ENCODE data around the gene C15orf39.

The C15orf39 gene

DNA sequence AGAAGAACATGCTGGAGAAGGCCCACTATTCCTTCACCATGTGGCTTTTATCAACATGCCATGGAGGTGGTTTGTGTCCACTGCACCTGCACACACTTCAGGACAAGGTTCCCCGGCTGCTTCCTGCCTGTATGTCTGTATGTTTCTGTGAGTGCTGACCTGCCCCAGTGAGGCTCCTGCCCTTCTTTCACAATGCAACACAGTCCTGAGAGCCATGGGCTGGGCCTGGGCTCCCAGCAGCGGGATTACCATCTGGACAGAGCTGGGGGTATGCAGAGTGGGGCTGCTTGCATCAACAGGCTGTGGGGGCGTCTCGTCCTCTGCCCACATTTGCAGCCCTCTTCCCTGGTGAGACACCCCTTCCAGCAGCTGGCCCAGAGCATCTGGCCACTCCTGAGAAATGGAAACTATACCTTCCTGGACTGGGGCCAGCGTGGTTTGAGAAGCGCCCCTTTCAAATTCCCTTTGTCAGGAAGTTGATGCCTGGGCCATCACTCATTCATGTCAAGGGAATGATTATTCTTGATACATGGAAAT lies 29.3 kb upstream of the C15orf39 start:
- no peak for DNase-seq (ENCODE audit: low read depth)

DNA sequence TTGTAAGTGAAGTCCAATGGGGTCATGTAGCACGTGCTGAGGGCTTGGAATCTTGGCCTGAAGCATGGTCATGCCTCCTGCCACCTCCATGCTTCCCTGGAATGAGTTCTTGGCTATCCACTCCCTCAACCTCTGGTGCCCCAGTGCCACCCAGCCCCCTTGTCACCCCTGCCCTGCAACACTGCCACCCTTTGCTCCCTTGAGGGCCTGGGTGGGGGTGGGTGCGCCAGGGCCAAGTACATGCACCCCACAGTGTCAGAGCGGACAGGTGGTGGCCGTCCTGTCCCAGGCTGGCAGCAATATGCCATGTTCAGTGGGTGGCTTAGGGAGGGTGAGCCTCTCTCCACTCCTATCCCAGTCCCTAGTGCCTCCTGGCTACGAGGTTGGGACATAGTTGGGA lies 27.6 kb upstream of the C15orf39 start:
- no peak for DNase-seq (ENCODE audit: low read depth)

DNA sequence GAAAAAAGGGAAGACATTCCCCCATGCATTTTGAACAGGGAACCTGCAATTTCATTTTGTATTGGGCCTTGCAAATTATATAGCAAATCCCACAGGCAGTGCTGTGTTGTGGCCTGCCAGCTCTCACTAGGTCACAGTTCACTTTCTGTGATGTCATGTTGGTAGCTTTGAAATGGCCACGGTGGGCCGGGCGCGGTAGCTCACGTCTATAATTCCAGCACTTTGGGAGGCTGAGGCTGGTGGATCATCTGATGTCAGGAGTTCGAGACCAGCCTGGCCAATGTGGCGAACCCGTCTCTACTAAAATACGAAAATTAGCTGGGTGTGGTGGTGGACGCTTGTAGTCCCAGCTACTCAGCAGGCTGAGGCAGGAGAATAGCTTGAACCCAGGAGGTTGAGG lies 27.0 kb upstream of the C15orf39 start:
- DNase-seq (ENCODE audit: low read depth): no peak

DNA sequence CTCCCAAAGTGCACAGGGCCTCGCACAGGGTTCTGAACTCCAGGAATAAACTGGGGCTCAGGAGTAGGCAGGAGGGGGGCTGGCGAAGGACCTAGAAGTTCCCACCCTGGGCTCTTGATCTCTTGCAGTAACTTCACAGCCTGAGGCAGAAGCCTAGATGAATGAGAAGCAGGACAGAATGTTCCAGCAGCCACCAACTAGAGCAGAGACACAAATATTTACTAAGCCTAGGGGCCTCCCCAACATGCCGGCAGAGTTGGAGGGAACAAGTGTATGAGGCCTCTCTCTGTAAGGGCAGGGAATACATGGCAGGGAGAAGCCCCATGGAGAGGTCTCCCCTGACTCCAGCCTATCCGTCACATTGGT lies 25.3 kb upstream of the C15orf39 start:
- no peak for DNase-seq (ENCODE audit: low read depth)

DNA sequence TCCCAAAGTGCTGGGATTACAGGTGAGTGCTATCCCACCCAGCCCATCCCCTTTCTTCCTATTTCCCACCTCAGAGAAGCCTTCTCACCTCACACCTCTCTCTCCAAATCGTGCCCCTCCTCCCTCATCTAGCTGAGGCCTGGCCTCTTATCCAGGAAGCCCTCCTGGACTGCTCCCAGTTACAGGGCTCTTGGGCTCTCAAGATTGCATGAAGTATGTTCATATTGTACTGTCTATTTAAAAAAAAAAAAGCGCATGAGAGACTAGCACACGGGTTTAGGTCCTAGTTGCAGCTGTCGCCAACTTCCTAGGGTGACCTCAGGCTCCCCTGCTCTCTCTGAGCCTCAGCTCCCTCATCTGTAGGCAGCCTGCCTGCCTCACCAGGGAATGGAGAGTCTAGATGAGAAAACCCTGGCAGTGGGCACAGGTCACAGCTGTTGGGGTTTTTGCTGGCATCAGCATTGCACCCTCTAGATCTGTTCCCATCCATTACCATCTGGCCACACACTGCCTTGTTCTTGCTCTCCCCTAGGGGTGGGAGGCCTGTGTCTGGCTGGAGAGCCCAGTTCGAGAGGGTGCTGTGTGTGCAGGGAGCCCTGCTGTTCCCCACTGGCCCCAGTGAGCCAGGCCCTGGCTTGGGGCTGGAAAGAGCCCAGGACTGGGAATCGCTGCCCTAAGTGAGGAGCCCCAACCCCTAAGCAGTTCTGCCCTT lies 24.2 kb upstream of the C15orf39 start:
- DNase-seq (ENCODE audit: low read depth): no peak

DNA sequence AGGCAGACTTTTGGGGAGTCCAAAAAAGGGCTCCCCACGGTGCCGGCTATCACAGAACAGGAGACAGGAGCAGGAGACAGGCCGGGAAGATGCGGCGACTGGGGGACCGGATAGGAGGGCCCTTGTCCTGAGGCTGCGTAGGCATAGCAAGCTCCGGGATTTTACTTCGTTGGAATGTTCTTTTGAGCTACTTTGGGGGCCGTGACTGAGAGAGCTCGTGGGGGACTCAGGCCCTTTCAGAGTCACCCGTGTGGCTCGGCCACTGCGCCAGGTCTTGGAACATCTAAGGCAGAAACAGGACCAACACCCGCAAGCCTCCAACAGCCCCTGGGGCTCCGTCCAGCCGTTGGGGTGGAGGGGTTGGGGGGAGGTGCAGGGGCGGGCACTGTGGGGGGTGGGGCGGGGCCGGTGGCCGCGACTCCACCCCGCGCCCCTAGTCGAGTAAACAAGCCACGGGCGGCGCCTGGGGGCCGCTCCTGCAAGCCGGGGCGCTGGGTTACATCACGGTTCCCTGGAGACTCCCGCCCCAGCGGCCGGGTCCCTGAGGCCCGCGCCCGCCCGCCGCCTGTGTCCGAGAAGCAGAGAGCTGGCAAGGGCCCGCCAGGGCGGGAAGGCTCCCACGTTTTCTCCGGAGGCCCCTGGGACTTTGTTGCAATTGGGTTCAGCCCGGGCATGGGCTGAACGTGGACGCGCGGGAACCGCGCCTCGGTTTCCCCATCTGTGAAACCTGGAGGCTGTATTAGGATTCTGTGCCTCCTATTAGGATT lies 23.3 kb upstream of the C15orf39 start:
- no peak for DNase-seq (ENCODE audit: low read depth)

DNA sequence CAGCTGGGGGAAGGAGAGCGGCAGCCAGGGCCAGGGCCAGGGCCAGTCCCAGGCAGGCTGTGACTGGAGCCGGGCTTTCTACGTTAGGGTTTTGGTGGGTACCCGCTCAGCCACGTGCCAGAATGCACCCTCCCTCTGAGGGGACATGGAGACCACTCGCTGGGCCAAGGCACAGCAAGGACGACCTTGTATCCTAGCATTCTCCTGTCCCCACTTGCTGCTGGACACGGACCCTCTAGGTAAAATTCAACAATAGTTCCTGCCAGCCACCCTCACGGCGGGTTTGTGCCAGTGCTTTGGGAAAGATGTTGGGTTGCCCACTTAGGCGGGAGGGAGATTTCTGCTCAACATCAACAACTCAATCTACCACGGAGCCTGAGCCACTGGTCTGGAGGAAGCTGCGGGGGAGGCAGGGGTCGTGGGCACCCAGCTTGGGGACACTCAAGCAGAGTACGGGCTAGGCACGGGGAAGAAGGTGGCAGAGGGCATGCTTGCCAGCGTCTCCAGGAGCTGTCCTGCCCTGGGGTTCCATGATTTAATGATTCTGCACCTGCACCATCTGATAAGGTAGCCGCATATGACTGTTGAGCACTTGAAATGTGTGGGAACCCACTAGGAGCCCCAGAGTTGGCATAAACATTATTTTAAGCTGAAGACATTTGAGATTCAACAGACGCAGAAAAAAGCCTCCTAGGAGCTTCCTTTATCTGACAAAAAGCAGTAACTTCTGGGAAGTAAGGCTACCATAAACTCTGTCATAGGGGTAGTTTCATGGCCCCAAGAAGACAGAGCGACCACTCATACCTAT lies 22.5 kb upstream of the C15orf39 start:
- DNase-seq (ENCODE audit: low read depth): no peak

DNA sequence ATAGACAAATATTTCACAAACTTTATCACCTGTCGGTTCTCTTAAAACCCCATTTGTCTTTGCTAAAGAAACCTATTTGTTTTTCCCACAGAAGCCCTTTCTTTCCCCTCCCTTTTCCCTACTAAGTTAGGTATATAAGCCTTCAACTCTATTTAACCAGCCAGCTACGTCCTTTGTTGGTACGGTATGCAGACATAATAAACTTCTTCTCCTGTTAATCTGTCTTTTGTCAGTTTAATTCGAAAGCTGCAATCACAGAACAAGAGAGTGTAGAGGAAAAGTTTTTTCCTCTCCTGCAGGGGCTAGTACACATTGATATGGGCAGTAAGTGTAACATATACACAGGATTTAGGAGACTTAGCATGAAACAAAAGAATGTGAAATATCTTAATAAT lies 21.9 kb upstream of the C15orf39 start:
- DNase-seq (ENCODE audit: low read depth): no peak

DNA sequence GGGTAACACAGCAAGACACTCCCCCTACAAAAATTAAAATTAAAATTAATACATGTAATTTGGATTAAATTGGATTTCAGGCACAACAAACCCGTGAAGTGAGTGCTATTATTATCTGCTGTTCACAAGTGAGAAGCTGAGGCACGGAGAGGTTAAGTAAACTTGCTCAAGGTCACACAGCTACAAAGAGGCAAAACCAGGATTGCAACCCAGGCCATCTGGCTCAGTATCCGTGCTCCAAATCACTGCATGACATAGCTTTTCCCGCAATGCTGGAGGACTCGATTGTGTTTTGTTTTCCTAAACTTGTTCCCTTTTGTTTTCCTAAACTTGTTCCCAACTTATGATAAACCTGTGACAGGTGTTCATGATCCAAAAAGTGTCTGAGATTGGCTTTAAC lies 19.9 kb upstream of the C15orf39 start:
- DNase-seq (ENCODE audit: low read depth): no peak

DNA sequence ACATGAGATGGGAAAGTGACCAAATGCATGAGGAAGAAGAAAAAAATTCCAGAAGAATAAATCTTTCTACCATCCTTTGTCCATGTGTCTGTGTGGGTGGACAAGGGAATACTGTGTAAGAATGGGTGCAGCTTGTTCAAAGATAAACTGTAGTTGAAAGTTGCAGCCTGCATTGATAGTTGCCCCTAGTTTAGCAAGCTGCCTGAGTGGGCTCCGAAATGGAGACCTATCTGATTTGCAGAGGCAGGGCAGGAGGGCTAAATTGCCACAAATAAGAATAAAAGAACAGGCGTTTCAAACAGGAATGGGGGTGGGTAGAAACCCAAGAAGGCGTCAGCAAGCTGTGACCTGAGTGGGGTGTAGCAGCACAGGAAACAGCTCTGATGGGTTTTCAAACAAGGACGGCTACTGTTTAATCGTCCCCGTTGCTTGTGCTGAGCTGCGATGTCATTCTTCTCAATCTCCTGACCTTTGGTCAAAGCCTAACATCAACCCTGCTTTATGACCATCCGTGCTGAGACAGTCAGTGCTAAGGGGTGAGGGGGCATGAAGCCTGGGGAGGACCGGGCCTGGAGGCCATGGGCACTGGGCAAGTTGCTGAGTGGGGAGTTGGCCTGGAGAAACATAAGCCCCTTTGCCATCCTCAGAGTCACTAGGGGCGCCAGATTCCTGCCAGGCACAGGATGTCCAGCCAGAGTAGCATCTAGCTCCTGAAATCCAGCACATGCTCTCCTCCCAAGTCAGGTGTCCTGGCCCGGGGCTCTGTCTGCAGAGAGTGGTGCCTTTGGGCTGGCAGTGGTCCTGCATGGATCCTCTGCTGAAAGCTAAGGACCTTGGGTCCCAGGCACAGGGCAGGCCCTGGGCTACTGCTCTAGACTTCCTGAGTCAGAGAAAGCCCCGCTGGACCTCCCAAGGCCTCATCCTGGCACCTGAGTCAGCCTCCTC lies 19.2 kb upstream of the C15orf39 start:
- no peak for DNase-seq (ENCODE audit: low read depth)

DNA sequence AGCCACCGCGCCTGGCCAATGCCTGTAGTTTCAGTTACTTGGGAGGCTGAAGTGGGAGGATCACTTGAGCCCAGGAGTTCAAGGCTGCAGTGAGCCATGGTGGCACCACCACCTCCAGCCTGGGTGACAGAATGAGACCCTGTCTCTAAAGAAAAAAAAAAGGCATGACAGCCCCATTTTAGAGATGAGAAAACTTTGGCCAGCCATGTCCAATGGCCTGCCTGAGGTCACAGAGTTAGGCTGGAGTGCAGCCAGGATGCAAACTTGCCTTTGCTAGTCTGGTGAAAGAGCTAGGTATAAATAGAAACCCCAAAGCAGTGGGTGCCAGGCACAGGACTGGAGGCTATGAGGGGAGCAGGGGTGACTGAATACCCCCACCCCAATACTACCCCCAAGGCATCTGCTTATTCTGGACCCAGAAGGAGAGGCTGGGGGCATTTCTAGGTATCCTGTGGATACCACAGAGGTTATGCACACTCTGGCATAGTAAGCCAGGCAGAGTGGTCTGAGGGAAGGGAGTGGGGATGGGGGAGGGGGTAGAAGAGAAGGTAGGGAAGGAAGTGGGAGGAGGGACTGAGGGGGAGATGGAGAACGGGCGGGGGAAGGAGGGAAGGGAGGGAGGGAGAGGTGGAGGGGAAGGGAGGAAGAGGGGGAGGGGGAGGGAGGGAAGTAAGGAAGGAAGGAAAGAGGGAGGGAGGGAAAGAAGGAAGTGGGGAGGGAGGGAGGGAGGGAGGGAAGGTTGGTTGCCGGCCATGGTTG lies 16.2 kb upstream of the C15orf39 start:
- no peak for DNase-seq (ENCODE audit: low read depth)

DNA sequence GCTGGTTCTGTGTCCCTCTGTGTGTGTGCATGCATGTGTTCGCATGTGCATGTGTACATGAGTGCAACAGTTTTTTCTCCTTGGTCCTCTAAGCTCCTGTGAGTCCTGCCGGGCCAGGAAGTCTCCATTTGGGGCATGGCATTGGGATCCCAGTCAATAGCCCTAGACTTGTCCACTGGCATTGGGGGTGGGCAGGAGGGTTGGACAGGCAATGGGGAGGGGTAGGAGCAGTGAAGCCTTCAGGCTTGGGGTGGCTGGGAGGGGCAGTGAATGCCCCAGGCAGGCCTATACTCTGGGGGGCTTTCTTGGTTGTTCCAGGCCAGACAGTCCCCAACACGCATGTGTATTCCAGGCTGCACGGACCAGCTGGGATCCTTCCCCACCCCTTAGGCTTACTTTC lies 15.6 kb upstream of the C15orf39 start:
- no peak for DNase-seq (ENCODE audit: low read depth)

DNA sequence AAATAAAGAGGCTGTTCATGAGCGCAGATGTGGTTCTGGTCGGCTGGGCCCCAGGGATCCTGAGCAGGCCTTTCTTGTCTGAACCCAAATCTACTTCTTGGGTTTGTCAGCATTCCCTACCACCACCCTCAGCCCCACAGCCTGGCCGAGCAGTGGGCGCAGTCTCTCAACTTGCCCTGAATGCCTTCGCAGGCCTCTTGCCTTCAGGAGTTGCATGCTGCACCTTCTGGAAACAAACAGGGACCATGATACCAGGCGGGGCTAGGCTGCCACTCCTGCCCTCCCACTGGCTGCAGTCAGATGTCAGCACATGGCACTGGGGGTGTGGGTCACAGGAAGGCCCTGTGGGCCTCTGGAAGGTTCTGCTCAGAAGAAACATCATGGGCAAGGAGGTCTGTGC lies 13.2 kb upstream of the C15orf39 start:
- no peak for DNase-seq (ENCODE audit: low read depth)

DNA sequence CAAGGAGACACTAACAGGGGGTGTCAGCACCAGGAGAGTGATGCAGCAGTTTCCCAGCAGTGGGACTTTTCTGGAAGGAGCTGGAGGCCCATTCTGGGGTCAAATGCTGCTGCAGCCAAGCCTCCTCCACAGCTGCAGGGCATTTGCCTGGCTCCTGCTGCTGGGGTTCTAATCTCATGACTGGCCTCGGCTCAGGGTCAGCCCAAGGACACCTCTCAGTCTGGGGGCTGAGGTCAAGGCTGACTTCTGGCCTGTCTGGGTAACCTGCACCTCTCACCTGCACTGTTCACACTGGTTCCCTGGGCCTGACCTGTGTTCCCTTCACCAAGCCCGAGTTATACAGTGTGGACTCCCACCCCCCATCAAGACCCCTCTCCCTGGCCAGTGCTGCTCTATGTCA lies 10.4 kb upstream of the C15orf39 start:
- DNase-seq (ENCODE audit: low read depth): no peak

DNA sequence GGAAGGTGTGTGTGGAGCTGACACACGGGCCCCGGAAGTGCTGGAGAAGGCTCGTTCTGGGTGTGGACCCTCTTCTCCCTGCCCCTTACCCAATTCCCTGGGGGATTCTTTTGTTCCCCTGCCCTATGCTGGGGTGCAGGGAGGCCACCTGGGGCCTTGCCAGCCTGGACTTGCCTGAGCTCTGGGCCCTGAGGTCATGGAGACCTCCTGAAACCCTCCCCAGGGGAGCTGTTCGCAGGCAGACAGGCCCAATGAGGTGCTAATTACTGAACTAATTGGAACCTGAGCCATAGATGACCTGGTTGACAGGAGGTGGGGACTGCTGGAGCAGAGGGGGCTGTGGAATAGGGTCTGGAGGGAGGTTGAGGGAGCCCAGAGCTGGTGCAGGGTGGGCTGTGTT lies 9.4 kb upstream of the C15orf39 start:
- no peak for DNase-seq (ENCODE audit: low read depth)

DNA sequence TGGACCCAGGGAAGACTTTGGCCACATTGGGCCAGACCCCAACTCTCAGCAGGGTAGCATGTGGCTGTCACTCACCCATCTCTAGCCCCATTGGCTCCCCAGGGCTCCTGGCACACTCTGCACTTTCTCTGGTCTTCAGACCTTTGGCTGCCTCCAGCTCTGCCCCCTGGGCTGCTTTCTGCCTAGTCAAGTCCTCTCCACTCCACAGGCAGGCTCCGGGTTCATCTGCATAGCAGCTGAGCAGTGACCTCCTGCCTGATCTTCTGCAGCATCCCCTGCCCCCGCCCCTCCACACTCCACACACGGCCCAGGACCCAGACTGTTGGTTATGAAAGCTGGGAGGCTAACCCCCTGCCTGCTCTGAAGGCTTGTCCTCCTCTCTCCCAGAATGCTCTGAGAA lies 8.4 kb upstream of the C15orf39 start:
- DNase-seq (ENCODE audit: low read depth): no peak

DNA sequence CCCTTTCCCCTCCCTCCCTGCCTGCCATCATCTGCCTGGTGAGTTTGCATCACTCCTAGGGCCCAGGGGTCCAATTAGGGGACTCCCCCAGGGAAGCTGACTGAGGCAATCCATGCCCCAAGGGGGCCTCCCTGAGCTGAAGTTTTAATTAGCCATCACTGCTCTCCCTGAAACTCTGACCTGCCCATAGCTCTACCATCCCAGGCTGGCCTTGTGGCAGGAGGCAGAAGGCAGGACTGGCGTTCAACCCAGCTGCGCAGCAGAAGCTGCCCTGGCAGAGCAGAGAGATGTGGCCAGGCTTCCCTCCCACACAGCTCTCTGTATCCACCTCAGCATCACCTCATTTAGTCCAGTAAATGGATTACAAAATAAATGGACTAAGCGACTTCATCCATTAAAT lies 7.7 kb upstream of the C15orf39 start:
- no peak for DNase-seq (ENCODE audit: low read depth)

DNA sequence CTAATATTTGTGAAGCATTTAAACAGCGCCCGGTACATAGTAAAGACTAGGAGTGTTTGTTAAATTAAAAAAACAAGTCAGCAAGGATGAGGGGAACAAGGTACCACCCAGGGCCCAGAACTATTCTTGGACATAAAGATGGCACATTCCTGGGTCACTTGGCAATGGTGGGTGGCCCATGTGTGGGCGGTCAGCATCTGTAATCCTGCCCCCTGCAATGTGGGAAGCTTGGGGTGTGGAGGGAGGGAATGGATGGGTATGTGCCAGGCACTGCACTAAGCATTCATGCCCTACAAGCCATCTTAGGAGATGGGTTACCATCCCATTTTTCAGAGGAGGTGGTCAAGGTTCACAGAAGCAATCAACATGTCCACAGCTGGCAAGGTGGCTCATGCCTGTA lies 7.3 kb upstream of the C15orf39 start:
- no peak for DNase-seq (ENCODE audit: low read depth)

DNA sequence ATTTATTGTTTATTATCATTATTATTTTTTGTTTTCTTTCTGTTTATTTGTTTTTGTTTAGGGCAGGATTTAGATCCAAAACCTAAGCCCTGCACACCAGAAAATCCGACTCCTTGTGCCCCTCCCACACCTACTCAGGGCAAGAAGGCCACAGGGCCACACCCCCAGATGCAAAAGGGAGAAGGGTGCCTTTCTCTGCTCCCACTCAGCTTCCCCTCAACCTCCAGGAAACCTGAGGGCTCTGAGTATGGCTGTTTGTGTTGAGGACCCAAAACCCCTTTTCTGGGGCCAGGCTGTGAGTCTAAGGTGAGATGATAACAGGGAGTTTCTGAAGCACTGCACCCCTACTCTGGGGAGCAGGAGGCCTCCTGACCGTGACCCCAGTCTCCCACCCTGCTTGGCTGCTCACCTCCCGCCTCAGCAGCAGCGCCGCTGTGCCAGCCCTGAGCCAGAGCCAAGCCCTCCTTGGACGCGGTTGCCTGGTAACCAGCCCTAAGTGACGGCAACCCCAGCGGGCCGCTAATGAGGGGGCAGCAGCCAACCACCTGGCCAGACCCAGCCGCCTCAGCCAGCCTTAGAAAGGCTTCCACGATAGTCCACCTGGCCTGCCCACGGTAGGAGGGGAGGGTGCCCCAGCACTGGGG lies 6.4 kb upstream of the C15orf39 start:
- no peak for DNase-seq (ENCODE audit: low read depth)

DNA sequence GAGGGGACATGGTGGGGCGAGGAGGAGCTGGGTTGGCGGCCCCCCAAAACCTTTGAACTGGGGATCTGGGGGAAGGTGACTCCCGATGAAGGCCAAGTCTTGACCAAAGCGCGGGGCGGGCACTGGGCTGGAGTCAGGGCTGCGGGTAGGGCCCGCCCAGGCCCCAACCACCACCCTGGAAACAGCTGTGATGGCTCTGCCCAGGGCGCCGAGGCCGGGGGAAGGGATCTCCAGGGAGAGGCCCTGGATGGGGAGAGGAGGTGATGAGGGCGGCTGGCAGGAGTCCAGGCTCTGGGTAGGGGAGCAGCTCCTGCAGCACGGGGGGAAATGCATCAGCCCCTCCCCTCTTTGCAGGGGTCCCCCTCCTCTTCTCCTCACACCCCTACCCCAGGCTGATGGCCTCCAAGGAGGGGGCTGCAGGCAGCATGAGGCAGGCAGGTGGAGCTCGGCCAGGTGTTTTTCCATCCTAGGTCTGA lies 5.9 kb upstream of the C15orf39 start:
- no peak for DNase-seq (ENCODE audit: low read depth)
